IMR-90 (cell line): ENCODE results near the gene S100A13. TPM values are rescaled to one million over a fixed set of nuclear protein-coding genes. Genes with fewer than 3 reads are reported as not detected.

Source experiments
- ATAC-seq: fragments of 200-7000 bp; cut with Tn5 transposase; 2 replicates; pipeline ENCODE4 v1.9.1; 2020; ENCODE audit warnings: low read depth, mild to moderate bottlenecking, moderate library complexity
- BruUV-seq: library from RNA; stranded (reverse); fragments of 400-500 nt; replicated peaks from 2 replicates; lab custom pipeline; 2021; lab: Mats Ljungman, UMichigan
- CTCF ChIA-PET: fragments of 300-600 bp; formaldehyde crosslinking; extraction: SDS; loops from one replicate; lab custom pipeline; 2021; ENCODE audit warnings: antibody characterized with exemption; lab: Yijun Ruan, JAX
- POLR2A ChIA-PET: fragments of 300-600 bp; sonication (Branson Sonifier 250); formaldehyde crosslinking; loops from one replicate; lab custom pipeline; 2022; ENCODE audit warnings: antibody characterized with exemption; ENCODE audit not compliant: unreplicated experiment; lab: Charles Lee
- DNase-seq: peaks from one replicate; pipeline ENCODE4 v3.0.0; 2013
- H2AFZ ChIP-seq: replicated peaks from 2 replicates; pipeline ENCODE3; 2013; ENCODE audit warnings: low read length, mild to moderate bottlenecking; ENCODE audit not compliant: poor library complexity
- H2AK5ac ChIP-seq: 2 replicates; pipeline ENCODE4 v1.6.1; 2013; ENCODE audit warnings: low read depth, low read length, inconsistent platforms
- H2AK9ac ChIP-seq: replicated peaks from 2 replicates; pipeline ENCODE3; 2013; ENCODE audit warnings: mild to moderate bottlenecking, low read depth, low read length, moderate library complexity; ENCODE audit not compliant: poor library complexity
- H2BK120ac ChIP-seq: 2 replicates; pipeline ENCODE4 v1.6.1; 2013; ENCODE audit warnings: low read depth, low read length, inconsistent platforms
- H2BK15ac ChIP-seq: 3 replicates; pipeline ENCODE4 v1.6.1; 2013; ENCODE audit warnings: low read depth, low read length, inconsistent platforms
- H2BK20ac ChIP-seq: 2 replicates; pipeline ENCODE4 v1.6.1; 2013; ENCODE audit warnings: low read depth, mild to moderate bottlenecking, inconsistent platforms, low read length, moderate library complexity
- H2BK5ac ChIP-seq: 2 replicates; pipeline ENCODE4 v1.6.1; 2013; ENCODE audit warnings: mild to moderate bottlenecking, low read depth, low read length, inconsistent platforms; ENCODE audit not compliant: poor library complexity, severe bottlenecking
- H3K14ac ChIP-seq: replicated peaks from 2 replicates; pipeline ENCODE4 v1.6.1; 2013; ENCODE audit warnings: low read depth, low read length, inconsistent platforms
- H3K18ac ChIP-seq: 2 replicates; pipeline ENCODE4 v1.6.1; 2013; ENCODE audit warnings: low read depth, low read length, control low read depth
- H3K23ac ChIP-seq: 2 replicates; pipeline ENCODE4 v1.6.1; 2013; ENCODE audit warnings: low read depth, low read length, inconsistent platforms
- H3K27ac ChIP-seq: 2 replicates; pipeline ENCODE4 v1.5.1; 2013; ENCODE audit warnings: mild to moderate bottlenecking, control low read depth, low read length; ENCODE audit not compliant: insufficient read depth
- H3K27me3 ChIP-seq: 2 replicates; pipeline ENCODE4 v1.6.1; 2013; ENCODE audit warnings: low read length; ENCODE audit not compliant: control insufficient read depth, insufficient read depth
- H3K36me3 ChIP-seq: 2 replicates; pipeline ENCODE4 v1.6.1; 2013; ENCODE audit warnings: low read length, mixed read lengths; ENCODE audit not compliant: control insufficient read depth, insufficient read depth
- H3K4ac ChIP-seq: 2 replicates; pipeline ENCODE4 v1.6.1; 2013; ENCODE audit warnings: low read depth, low read length, inconsistent platforms
- H3K4me1 ChIP-seq: 2 replicates; pipeline ENCODE4 v1.6.1; 2013; ENCODE audit warnings: low read length, mixed read lengths; ENCODE audit not compliant: control insufficient read depth, insufficient read depth
- H3K4me2 ChIP-seq: 2 replicates; pipeline ENCODE4 v1.6.1; 2013; ENCODE audit warnings: low read depth, mild to moderate bottlenecking, control low read depth, low read length, moderate library complexity
- H3K4me3 ChIP-seq: 2 replicates; pipeline ENCODE4 v1.5.1; 2013; ENCODE audit warnings: low read depth, mild to moderate bottlenecking, control low read depth, low read length, moderate library complexity; ENCODE audit not compliant: insufficient read depth
- H3K56ac ChIP-seq: 2 replicates; pipeline ENCODE4 v1.6.1; 2013; ENCODE audit warnings: low read length, inconsistent platforms; ENCODE audit not compliant: insufficient read depth; ENCODE audit errors: extremely low read depth
- H3K79me1 ChIP-seq, 2 experiments: 2 replicates each; pipeline ENCODE4 v1.6.1; 2013; ENCODE audit warnings: low read length in 2 of 2, inconsistent platforms in 1 of 2, low read depth in 1 of 2
- H3K9ac ChIP-seq: 2 replicates; pipeline ENCODE4 v1.6.1; 2013; ENCODE audit warnings: low read depth, low read length, control low read depth
- H3K9me1 ChIP-seq: 2 replicates; pipeline ENCODE4 v1.6.1; 2013; ENCODE audit warnings: low read length, inconsistent platforms; ENCODE audit not compliant: insufficient read depth
- H3K9me3 ChIP-seq: 2 replicates; pipeline ENCODE4 v1.6.1; 2013; ENCODE audit warnings: low read length; ENCODE audit not compliant: control insufficient read depth, insufficient read depth
- H4K20me1 ChIP-seq: 2 replicates; pipeline ENCODE4 v1.6.1; 2013; ENCODE audit warnings: low read length, inconsistent platforms; ENCODE audit not compliant: insufficient read depth
- H4K5ac ChIP-seq: 2 replicates; pipeline ENCODE4 v1.6.1; 2013; ENCODE audit warnings: mild to moderate bottlenecking, low read depth, low read length, control low read depth
- H4K8ac ChIP-seq, 2 experiments: 2 replicates each; pipeline ENCODE4 v1.6.1; 2013; ENCODE audit warnings: low read depth in 2 of 2, low read length in 2 of 2, control low read depth in 1 of 2, inconsistent platforms in 1 of 2
- H4K91ac ChIP-seq: 2 replicates; pipeline ENCODE4 v1.6.1; 2013; ENCODE audit warnings: low read depth, low read length, inconsistent platforms; ENCODE audit not compliant: insufficient read depth
- BHLHE40 ChIP-seq: fragments of 150-350 bp; IDR thresholded peaks from 2 replicates; pipeline ENCODE4 v1.6.1; 2016; ENCODE audit warnings: mild to moderate bottlenecking, low read depth, low read length
- CEBPB ChIP-seq: IDR thresholded peaks from 2 replicates; pipeline ENCODE4 v1.6.1; 2012; ENCODE audit warnings: low read depth, low read length, improper control_type of control experiment
- CHD1 ChIP-seq: IDR thresholded peaks from 2 replicates; pipeline ENCODE4 v1.6.1; 2012; ENCODE audit warnings: low read depth, low read length, improper control_type of control experiment
- FOS ChIP-seq: fragments of 150-350 bp; IDR thresholded peaks from 2 replicates; pipeline ENCODE4 v1.6.1; 2016; ENCODE audit warnings: low read depth, low read length
- MAFK ChIP-seq: IDR thresholded peaks from 2 replicates; pipeline ENCODE4 v1.6.1; 2012; ENCODE audit warnings: low read depth, low read length, improper control_type of control experiment
- MAZ ChIP-seq: IDR thresholded peaks from 2 replicates; pipeline ENCODE4 v1.6.1; 2012; ENCODE audit warnings: low read depth, mild to moderate bottlenecking, low read length, improper control_type of control experiment, moderate library complexity, borderline replicate concordance
- MXI1 ChIP-seq: IDR thresholded peaks from 2 replicates; pipeline ENCODE4 v1.6.1; 2012; ENCODE audit warnings: low read depth, mild to moderate bottlenecking, low read length, moderate library complexity, borderline replicate concordance
- NFE2L2 ChIP-seq: fragments of 150-350 bp; IDR thresholded peaks from 2 replicates; pipeline ENCODE4 v1.6.1; 2016; ENCODE audit warnings: low read depth, mild to moderate bottlenecking, low read length
- POLR2A ChIP-seq: IDR thresholded peaks from 2 replicates; pipeline ENCODE4 v1.6.1; 2012; ENCODE audit warnings: mild to moderate bottlenecking, low read depth, low read length
- RAD21 ChIP-seq: IDR thresholded peaks from 2 replicates; pipeline ENCODE4 v1.6.1; 2012; ENCODE audit warnings: low read length, improper control_type of control experiment
- RCOR1 ChIP-seq: IDR thresholded peaks from 2 replicates; pipeline ENCODE4 v1.6.1; 2012; ENCODE audit warnings: mild to moderate bottlenecking, low read length, improper control_type of control experiment; ENCODE audit not compliant: insufficient replicate concordance
- RFX5 ChIP-seq: IDR thresholded peaks from 2 replicates; pipeline ENCODE4 v1.8.0; 2012; ENCODE audit warnings: low read depth, mild to moderate bottlenecking, low read length, moderate library complexity
- SMC3 ChIP-seq: fragments of 150-350 bp; IDR thresholded peaks from 2 replicates; pipeline ENCODE4 v1.6.1; 2016; ENCODE audit warnings: low read depth, mild to moderate bottlenecking, antibody characterized with exemption, low read length, moderate library complexity
- USF2 ChIP-seq: fragments of 150-350 bp; IDR thresholded peaks from 2 replicates; pipeline ENCODE4 v1.6.1; 2017; ENCODE audit warnings: mild to moderate bottlenecking, antibody characterized with exemption, low read length, low read depth
- WGBS, 2 experiments: methylation state at CpG; one replicate each; pipeline versions ENCODE4 v1.1.5 to v1.1.7; 2013; ENCODE audit warnings: missing lambda C conversion rate in 2 of 2; ENCODE audit not compliant: insufficient read length in 1 of 2; ENCODE audit errors: extremely low coverage in 2 of 2; 5-methylcytosine and 5-hydroxymethylcytosine counted together
- dilution Hi-C: fragments of 300-500 bp; cut with HindIII; formaldehyde crosslinking; loops from one replicate; pipeline ENCODE4 v1.14.3; 2018; ENCODE audit warnings: low sequenced_read_pairs; ENCODE audit not compliant: unreplicated experiment
- in situ Hi-C: fragments of 300-500 bp; cut with MboI; formaldehyde crosslinking; loops from 3 replicates; pipeline ENCODE4 v1.14.3; 2019; ENCODE audit warnings: low sequenced_read_pairs, inconsistent platforms, mixed read lengths
- intact Hi-C: fragments of 100-400 bp; cut with micrococcal nuclease; formaldehyde crosslinking; loops from 2 replicates; pipeline ENCODE4 v1.10.0; 2022
- polyA plus RNA-seq, 3 experiments: library from polyadenylated mRNA; depleted of rRNA; stranded (reverse); fragments of >200 nt; gene quantifications; 2 replicates each; pipeline ENCODE4 v1.2.3, GENCODE V29; 2012; ENCODE audit warnings: low replicate concordance in 1 of 3
- total RNA-seq: library from RNA; depleted of rRNA; stranded (reverse); fragments of >200 nt; gene quantifications from 2 replicates; pipeline ENCODE4 v1.2.3, GENCODE V29; 2012
- TF ChIP-seq, protein P1 (sequence below): conservative IDR thresholded peaks from 2 replicates; pipeline ENCODE4 v1.5.1; 2012; ENCODE audit warnings: mild to moderate bottlenecking, low read depth, low read length, improper control_type of control experiment
- TF ChIP-seq, protein P2 (sequence below): fragments of 150-350 bp; IDR thresholded peaks from 2 replicates; pipeline ENCODE4 v1.6.1; 2016; ENCODE audit warnings: low read depth, mild to moderate bottlenecking, low read length, moderate library complexity, borderline replicate concordance

The S100A13 gene
- total and polyA plus RNA-seq, 2 of the 4 experiments (the other 2 are of a cell fraction) = 122 to 468 TPM

DNA sequence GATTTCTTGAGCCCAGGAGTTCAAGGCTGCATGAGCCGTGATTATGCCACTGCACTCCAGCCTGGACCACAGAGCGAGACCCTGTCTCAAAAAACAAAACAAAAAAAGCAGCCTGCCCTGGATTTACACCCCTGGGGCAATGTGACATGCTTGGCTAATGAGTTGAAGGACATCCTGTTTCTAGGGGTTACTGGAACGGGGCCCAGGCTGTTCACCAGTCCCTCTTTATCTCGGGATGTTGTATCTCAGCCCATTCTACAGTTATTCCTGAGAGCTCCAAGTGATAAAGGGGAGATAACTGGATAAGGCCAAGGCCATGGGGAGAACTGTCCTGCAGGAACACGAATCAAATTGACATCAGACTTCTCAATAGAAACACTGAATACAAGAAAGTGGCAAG lies 40.0 kb downstream of the S100A13 start:
- ATAC-seq (no peak), DNase-seq (no peak)
- Histone ChIP-seq H3K4ac (no peak overlapping the region), H2AFZ (peak overlapping the region; percentile 1), H3K4me2 (no peak overlapping the region), H2BK5ac (no peak overlapping the region), H4K5ac (no peak overlapping the region), H3K36me3 (no peaks in the 10 kb centered on the region), H2BK120ac (no peak overlapping the region), H4K91ac (no peak overlapping the region), H3K27ac (no peak overlapping the region), H4K8ac (no peak overlapping the region), H3K56ac (no peak overlapping the region), H4K20me1 (no peaks in the 10 kb centered on the region), H2AK9ac (no peak overlapping the region), H2AK5ac (no peak overlapping the region), H3K4me1 (peaks cover 2% of the 10 kb centered on the region; the same call in 1 of the 2 replicates), H3K14ac (no peak overlapping the region), H3K18ac (no peak overlapping the region), H3K23ac (no peak overlapping the region; the same call in 1 of the 2 replicates), H3K9ac (no peak overlapping the region), H3K9me3 (no peaks in the 10 kb centered on the region), H3K27me3 (no peaks in the 10 kb centered on the region), H3K9me1 (no peaks in the 10 kb centered on the region), H2BK15ac (no peak overlapping the region), H2BK20ac (no peak overlapping the region), H3K4me3 (no peak overlapping the region), H3K79me1 (no peaks in the 10 kb centered on the region)
- ChIA-PET POLR2A (no interaction called here), CTCF (no interaction called here)
- dilution Hi-C loops = no loop called here
- WGBS, 2 experiments = 100% methylated on average over 1 of the region's 5 CpGs; no CpG with 5 or more reads in 1 of the 2 experiments
- TF ChIP-seq, protein P1, sequence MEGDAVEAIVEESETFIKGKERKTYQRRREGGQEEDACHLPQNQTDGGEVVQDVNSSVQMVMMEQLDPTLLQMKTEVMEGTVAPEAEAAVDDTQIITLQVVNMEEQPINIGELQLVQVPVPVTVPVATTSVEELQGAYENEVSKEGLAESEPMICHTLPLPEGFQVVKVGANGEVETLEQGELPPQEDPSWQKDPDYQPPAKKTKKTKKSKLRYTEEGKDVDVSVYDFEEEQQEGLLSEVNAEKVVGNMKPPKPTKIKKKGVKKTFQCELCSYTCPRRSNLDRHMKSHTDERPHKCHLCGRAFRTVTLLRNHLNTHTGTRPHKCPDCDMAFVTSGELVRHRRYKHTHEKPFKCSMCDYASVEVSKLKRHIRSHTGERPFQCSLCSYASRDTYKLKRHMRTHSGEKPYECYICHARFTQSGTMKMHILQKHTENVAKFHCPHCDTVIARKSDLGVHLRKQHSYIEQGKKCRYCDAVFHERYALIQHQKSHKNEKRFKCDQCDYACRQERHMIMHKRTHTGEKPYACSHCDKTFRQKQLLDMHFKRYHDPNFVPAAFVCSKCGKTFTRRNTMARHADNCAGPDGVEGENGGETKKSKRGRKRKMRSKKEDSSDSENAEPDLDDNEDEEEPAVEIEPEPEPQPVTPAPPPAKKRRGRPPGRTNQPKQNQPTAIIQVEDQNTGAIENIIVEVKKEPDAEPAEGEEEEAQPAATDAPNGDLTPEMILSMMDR = no peak
- no peak for TF ChIP-seq FOS
- no peak for TF ChIP-seq MXI1
- no peak for TF ChIP-seq CEBPB
- TF ChIP-seq, protein P2, sequence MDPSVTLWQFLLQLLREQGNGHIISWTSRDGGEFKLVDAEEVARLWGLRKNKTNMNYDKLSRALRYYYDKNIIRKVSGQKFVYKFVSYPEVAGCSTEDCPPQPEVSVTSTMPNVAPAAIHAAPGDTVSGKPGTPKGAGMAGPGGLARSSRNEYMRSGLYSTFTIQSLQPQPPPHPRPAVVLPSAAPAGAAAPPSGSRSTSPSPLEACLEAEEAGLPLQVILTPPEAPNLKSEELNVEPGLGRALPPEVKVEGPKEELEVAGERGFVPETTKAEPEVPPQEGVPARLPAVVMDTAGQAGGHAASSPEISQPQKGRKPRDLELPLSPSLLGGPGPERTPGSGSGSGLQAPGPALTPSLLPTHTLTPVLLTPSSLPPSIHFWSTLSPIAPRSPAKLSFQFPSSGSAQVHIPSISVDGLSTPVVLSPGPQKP = no peak
- TF ChIP-seq BHLHE40 = no peak
- TF ChIP-seq MAFK = no peak
- TF ChIP-seq CHD1 = no peak
- no peak for TF ChIP-seq SMC3
- no peak for TF ChIP-seq RAD21
- TF ChIP-seq NFE2L2 = no peak
- TF ChIP-seq USF2 = no peak
- TF ChIP-seq RCOR1 = no peak
- TF ChIP-seq MAZ = no peak
- TF ChIP-seq POLR2A = no peak
- TF ChIP-seq RFX5 = no peak
- no TSS peak for BruUV-seq
- intact Hi-C loops = no loop called here
- in situ Hi-C loops = no loop called here
